ENCODE data around the gene ALDH4A1.

DNA sequence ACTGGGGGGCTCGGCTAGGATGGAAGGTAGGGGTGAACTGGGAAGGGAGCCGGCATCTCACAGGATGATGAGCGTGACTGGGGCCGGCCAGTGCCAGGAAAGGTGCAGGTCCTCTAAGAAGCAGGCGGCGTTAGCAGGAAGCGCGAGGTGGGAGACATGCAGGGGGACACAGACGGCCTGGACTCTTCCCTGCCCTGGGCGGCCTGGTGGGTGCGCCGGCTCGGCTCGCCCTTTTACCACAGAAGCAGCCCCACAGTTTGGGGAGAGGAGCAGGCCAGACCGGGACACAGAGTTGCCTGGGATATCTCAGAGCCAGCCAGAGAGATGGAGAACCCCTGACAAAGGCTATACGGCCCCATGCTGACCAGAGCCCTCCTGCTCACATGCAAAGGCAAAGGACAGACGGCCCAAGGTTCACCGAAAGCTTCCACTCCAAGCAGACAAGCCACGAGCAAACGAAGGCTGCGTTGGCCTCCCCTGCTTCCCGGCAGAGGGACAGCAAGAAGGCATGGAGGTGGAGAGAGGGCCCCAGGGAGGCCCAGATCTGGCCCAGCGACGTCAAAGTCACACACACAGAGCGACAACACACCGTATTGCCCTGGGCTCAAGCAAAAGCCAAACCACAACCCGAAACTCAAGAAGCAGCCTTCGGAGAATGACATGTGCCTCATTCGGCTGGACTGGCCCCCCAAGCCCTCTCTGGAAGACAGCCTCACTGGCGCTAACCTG lies 14.9 kb upstream of the ALDH4A1 start:
- TF ChIP-seq GATA2 (IDR thresholded peaks at IDR 0.05; ENCODE audit: low read depth, low read length) (no peak), GATA3 (IDR thresholded peaks at IDR 0.05; ENCODE audit: low read depth, low read length) (no peak)
